ENCODE data around the gene TCEANC2. TPM values are rescaled to one million over a fixed set of nuclear protein-coding genes. Genes with fewer than 3 reads are reported as not detected.

The TCEANC2 gene
- polyA plus RNA-seq, 3 donors from 2014 or later, result 3.3 to 6.3 (median 3.9) TPM

DNA sequence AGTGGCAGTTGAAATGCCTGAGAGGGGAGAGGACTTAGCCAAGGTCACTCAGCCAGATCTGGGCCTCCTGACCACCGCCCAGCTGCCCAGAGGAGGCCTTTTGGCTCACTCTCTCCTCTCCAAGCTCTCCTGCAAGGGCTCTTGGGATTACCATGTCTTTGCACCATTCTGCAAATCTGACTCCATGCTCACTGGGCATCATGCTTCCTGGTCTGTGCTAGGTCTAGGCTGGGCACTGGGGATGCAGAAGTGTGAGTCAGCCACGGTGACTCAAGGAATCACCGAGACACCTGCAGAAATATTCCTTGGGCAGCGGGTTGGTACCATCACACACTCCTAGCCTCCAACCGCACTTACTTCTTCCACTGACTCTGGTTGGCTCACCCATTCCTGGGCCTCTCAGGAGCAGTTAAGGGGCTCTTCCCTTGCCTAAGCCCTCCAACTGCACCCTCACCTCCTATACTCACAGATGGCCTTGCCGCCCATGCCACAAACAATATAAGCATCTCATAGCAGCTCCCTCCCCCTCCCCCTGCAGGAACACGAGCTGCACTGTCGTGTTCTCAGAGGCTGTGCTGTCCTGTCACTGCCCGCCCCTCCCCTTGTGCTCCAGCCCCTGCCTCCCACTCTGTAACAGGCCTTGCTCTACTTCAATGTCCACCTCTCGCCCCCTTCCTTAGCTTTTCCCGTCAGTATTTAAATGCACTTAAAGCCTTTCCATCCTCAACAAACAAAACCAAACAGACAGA is 64.6 kb downstream of the TCEANC2 start:
- no peak overlapping the region for H3K4me3 Mint-ChIP-seq
- peak overlapping the region in 1 of 6 donors; percentile 47 for H3K27ac Mint-ChIP-seq
- H3K27me3 Mint-ChIP-seq (ENCODE audit: low read depth in 3 of 3), result peaks cover 0 to 6% (median 6%) of the 10 kb centered on the region in 3 donors
- no peaks in the 10 kb centered on the region for H3K9me3 Mint-ChIP-seq
- DNase-seq, result no peak
- H3K4me1 Mint-ChIP-seq, result peaks cover 0 to 8% of the 10 kb centered on the region in 2 donors
- H3K36me3 Mint-ChIP-seq, result no peaks in the 10 kb centered on the region

DNA sequence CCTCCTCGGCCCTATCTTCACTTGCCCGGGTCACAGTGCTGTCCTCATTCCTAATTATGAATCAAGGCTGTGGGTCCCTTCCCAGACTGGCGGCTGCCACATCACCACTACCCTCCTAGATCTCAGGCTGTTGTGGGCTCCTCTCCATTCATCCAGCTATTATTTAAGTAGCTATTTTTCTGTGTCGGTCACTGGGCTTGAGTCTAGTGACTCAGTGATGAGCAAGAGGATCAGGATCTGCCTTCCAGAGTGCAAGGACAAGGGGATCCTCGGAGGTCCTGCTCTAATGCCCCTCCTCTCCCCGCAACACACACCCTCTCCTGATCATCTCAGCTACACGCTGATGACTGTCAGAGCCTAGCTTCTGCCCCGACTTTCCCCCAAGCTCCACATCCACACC is 65.3 kb downstream of the TCEANC2 start:
- H3K4me3 Mint-ChIP-seq, result no peak overlapping the region
- H3K36me3 Mint-ChIP-seq, result no peaks in the 10 kb centered on the region

DNA sequence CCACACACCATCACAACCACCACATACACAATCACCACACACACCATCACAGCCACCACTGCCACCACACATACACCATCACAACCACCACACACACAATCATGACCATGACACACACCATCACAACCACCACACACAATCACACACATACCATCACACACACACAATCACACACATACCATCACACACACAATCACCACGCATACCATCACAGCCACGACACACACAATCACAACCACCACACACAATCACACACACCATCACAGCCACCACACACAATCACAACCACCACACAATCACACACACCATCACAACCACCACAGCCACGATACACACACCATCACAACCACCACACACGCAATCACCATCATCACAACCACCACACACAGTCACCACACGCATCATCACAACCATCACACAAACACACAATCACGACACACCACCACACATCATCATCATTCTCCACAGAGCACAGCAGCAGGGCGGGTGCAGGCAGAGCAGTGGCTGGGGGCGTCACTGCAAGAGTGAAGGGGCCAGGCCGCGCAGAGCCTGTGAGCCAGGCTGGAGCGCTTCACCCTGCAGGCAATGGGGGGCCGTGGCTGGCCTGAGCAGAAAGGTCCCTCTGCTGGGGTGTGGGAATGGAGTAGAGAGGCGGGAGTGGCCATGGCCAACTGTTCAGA is 66.8 kb downstream of the TCEANC2 start:
- Mint-ChIP-seq H3K4me1 (peaks cover 0 to 8% of the 10 kb centered on the region in 2 donors), H3K27ac (no peak overlapping the region), H3K9me3 (no peaks in the 10 kb centered on the region), H3K27me3 (ENCODE audit: low read depth in 3 of 3) (peaks cover 1 to 6% (median 6%) of the 10 kb centered on the region in 3 donors), H3K4me3 (no peak overlapping the region), H3K36me3 (no peaks in the 10 kb centered on the region)
- no peak for DNase-seq

More for the DNA sequence above, 65.3 kb downstream of the TCEANC2 start:
- DNase-seq, result no peak
- Mint-ChIP-seq H3K27ac (no peak overlapping the region), H3K4me1 (peaks cover 0 to 8% of the 10 kb centered on the region in 2 donors), H3K9me3 (no peaks in the 10 kb centered on the region), H3K27me3 (ENCODE audit: low read depth in 3 of 3) (peaks cover 0 to 6% (median 6%) of the 10 kb centered on the region in 3 donors)

DNA sequence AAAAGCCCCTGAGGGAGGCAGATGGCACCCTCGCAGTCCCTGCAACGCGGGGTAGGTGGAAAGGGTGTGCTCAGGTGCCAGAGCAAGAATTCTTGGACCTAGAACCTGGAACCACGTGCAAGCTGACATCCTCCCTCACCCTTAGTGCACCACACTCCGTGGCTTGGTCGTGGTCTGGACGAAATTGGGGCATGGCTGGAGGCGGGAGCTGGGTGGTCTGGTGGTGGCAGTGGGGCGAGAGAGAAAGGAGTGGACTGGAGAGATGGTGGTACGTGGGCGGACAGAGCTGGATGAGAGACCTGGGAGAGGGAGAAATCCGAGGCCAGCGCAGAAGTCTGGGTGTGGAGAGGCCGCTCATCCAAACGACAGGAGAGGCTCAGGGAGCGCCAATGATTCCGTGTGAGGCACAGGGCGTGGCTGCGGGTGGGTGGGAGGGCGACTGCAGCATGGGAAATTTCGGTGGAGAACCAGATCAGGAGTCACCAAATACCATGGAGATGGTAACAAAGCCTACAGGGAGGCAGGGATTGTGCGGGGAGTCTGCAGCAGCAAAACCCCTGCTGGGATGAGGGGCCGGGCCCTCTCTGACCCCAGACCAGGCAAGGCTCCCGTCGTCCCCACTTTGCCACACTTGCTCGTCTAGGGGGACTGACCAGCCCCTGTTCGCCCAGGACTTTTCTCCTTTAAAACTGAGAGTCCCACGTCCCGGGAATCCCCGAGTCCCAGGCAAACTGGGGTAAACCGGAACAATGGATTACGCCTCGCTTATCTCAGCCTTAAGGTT is 67.5 kb downstream of the TCEANC2 start:
- no peaks in the 10 kb centered on the region for H3K36me3 Mint-ChIP-seq
- H3K4me1 Mint-ChIP-seq, result peaks cover 0 to 8% of the 10 kb centered on the region in 2 donors
- no peaks in the 10 kb centered on the region for H3K9me3 Mint-ChIP-seq
- peaks cover 1 to 6% (median 6%) of the 10 kb centered on the region in 3 donors for H3K27me3 Mint-ChIP-seq (ENCODE audit: low read depth in 3 of 3)
- no peak for DNase-seq
- H3K27ac Mint-ChIP-seq, result no peak overlapping the region
- no peak overlapping the region for H3K4me3 Mint-ChIP-seq

DNA sequence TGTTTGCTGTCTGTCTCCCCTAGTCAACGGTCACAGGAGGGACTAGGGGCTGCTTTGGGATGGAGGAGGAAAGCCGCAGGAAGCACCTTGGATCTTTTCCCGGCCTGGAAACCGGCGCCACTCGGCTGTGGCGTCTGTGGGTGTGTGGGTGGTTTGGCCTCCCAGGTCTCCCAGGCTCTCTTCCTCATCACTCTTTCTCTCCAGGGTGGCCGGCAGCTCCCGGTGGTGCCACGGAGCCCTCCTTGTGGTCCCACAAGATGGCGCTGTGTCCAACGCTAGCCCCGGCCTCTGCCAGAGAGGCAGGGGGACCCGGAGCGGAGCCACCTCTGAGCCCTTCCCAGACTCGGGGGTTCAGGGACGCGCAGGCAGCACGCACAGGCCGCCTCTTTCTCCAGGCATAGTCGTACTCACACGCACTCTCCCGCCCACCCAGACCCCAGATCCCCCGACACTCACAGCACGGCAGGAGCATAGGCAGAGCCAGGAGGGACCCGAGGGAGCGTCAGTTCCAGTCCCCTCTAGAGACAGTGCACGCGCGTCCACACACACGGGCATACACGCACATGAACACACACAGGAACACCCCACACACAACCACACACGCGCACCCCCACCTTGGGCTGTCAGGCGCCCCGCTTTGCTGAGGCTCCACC is 68.2 kb downstream of the TCEANC2 start:
- H3K4me3 Mint-ChIP-seq, result peak overlapping the region in 2 of 5 donors; percentile 39 to 60
- no peaks in the 10 kb centered on the region for H3K9me3 Mint-ChIP-seq
- DNase-seq, result peak; percentile 39 to 52 (median 52)
- no peak overlapping the region for H3K27ac Mint-ChIP-seq
- peaks cover 0 to 8% of the 10 kb centered on the region in 2 donors for H3K4me1 Mint-ChIP-seq
- peaks cover 1 to 6% (median 6%) of the 10 kb centered on the region in 3 donors for H3K27me3 Mint-ChIP-seq (ENCODE audit: low read depth in 3 of 3)
- H3K36me3 Mint-ChIP-seq, result no peaks in the 10 kb centered on the region

DNA sequence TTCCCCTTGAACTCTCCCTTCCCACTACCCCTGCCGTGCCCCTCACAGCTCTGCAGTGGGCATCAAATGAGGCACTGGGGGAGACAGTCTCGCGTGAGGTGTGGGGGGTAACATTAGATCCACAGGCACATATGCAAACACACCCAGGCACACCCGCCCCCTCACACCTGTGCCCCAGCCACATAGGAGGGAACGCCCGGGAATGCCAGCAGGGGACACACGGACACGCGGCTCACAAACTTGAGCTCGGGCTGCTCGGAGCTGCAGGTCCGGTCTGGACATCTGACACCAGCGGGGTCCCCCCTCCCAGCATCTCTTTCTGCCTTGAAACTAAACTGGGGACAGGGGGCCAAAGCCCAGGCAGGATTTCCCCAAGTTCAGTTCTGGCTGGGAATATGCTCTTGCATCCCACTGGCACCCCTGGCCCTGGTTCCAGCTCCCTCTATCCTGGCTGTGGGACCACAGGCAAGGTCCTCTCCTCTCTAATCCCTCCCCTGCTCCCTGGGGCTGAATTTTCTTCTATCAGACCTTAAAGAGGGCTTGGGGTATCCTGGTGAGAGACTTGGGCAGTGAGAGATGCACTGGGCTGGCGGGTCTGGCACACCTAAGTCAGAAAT is 68.8 kb downstream of the TCEANC2 start:
- peaks cover 0 to 8% of the 10 kb centered on the region in 2 donors for H3K4me1 Mint-ChIP-seq
- H3K36me3 Mint-ChIP-seq, result no peaks in the 10 kb centered on the region
- H3K27ac Mint-ChIP-seq, result no peak overlapping the region
- H3K27me3 Mint-ChIP-seq (ENCODE audit: low read depth in 3 of 3), result peaks cover 1 to 6% (median 6%) of the 10 kb centered on the region in 3 donors
- H3K9me3 Mint-ChIP-seq, result no peaks in the 10 kb centered on the region
- no peak for DNase-seq
- H3K4me3 Mint-ChIP-seq, result no peak overlapping the region

DNA sequence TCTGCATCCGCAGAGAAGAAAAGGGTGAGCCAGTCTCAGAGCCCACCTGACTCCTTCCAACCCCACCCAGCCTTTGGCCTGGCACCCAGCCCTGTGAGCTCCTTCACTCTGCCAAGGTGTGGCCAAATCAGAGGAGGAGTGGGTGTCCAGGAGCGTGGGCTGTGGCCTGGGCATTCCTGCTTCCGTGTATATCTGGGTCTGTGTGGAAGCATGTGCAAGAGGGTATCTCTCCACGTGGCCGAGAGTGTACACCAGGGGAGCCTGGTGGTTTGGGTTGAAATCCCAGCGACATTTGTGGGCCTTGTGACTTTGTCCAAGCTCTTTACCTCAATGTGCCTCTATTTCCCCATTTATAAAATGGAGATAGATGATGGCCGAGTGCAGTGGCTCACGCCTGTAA is 69.6 kb downstream of the TCEANC2 start:
- Mint-ChIP-seq H3K4me3 (no peak overlapping the region), H3K36me3 (no peaks in the 10 kb centered on the region), H3K9me3 (no peaks in the 10 kb centered on the region), H3K27me3 (ENCODE audit: low read depth in 3 of 3) (peaks cover 1 to 8% (median 8%) of the 10 kb centered on the region in 3 donors), H3K27ac (no peak overlapping the region), H3K4me1 (peaks cover 0 to 8% of the 10 kb centered on the region in 2 donors)
- DNase-seq, result no peak

DNA sequence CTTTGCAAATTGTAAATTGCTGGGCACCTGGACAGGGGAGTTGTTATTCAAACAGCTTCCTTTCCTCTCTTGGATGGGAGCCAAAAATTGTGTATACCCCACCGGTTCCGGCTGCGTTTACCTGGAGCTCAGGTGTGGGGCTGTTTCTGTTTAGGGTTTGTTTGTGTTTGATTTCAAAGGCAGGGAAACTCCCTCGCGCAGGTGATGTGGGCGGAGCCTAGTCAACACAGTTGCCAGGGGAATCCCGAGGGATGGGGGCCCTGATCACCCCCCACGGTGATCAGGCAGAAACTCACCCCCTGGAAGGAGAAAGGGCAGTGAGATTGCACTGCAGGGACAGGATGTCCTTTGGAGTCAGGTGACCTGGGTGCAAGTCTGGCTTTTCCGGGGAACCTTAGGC is 71.1 kb downstream of the TCEANC2 start:
- no peak for DNase-seq
- no peaks in the 10 kb centered on the region for H3K36me3 Mint-ChIP-seq
- H3K4me1 Mint-ChIP-seq, result peaks cover 0 to 8% of the 10 kb centered on the region in 2 donors
- H3K4me3 Mint-ChIP-seq, result no peak overlapping the region
- H3K27ac Mint-ChIP-seq, result no peak overlapping the region
- H3K9me3 Mint-ChIP-seq, result no peaks in the 10 kb centered on the region
- H3K27me3 Mint-ChIP-seq (ENCODE audit: low read depth in 3 of 3), result peaks cover 3 to 8% (median 8%) of the 10 kb centered on the region in 3 donors

DNA sequence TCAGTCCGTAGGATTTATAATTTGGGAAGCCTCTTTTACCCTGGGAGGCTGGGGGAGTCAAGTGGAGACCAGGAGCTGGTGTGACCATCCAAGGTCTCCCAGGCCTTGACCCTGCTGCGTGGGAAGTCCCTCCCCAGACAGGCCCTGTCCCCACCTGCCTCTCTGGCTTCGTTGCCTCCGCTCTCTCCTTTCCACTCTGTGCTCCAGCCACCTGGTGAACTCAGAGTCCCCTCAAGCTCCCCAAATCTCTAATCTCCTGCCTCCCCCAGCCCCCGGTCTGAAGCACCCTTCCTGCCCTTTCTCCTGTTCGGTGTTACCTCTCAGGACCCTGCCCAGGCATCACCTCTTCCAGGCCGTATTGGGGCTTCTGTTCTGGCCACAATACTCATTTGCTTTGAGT is 71.5 kb downstream of the TCEANC2 start:
- Mint-ChIP-seq H3K4me3 (no peak overlapping the region), H3K27me3 (ENCODE audit: low read depth in 3 of 3) (peaks cover 3 to 8% (median 8%) of the 10 kb centered on the region in 3 donors), H3K36me3 (no peaks in the 10 kb centered on the region), H3K9me3 (no peaks in the 10 kb centered on the region), H3K4me1 (peaks cover 0 to 8% of the 10 kb centered on the region in 2 donors), H3K27ac (no peak overlapping the region)
- DNase-seq, result no peak

DNA sequence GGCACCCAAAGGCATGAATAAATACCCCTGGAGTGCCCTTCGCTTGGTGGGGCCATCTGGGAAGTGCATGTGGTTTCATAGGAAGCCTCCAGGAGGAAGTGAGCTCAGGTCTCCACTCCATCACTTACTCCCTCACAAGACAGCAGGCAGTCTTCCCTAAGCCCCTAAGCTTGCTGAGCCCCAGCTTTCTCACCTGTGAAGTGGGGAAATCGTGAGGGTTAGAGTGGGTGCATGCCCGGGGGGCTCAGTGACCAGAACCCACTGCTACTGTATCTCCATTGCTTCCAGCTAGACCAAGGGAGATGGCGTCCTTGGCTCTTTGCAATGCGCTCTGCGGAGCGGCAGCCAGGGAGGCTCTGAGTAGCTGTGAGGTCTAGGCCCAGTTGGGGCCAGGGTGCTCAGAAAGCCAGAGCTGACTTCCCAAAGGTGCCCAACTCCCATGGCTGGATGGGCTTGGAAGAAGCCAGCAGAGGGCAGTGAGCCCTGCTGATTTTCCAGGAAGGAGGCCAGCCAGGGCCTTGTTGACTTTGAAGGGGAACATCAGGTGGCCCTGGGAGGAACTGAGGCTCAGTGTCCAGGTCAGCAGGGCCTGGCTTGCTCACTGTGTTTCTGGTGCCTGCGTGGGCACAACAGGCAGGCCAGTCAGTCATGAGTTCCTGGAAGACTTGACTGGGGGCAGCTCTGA is 72.1 kb downstream of the TCEANC2 start:
- no peaks in the 10 kb centered on the region for H3K9me3 Mint-ChIP-seq
- peaks cover 3 to 8% (median 8%) of the 10 kb centered on the region in 3 donors for H3K27me3 Mint-ChIP-seq (ENCODE audit: low read depth in 3 of 3)
- peaks cover 0 to 8% of the 10 kb centered on the region in 2 donors for H3K4me1 Mint-ChIP-seq
- no peak for DNase-seq
- no peak overlapping the region for H3K4me3 Mint-ChIP-seq
- H3K36me3 Mint-ChIP-seq, result no peaks in the 10 kb centered on the region
- no peak overlapping the region for H3K27ac Mint-ChIP-seq

DNA sequence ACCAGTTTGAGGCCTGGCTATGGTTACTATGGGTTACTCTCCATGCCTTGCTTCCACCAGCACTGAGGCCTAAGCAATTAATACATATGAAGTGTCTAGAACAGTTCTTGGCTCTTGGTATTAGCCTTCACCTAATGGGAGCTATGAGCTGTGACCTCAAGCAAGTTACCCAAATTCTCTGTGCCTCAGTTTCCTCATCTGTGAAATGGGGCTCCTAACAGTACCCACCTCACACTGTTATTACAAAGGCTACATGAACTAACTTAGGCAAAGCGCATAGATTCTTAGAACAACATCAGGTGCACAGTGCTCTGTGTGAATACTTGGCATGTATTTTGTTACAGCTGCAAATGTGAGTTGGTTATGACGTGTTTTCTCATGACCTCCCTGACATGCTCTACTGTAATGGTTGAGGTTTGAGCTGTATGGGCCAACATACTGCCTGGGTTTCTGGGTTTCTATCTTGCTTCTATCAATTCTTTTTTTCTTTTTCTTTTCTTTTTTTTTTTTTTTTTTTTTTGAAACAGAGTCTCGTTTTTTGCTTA is 72.9 kb downstream of the TCEANC2 start:
- Mint-ChIP-seq H3K27me3 (ENCODE audit: low read depth in 3 of 3) (peaks cover 3 to 8% (median 6%) of the 10 kb centered on the region in 3 donors), H3K9me3 (no peaks in the 10 kb centered on the region), H3K4me1 (peaks cover 0 to 7% of the 10 kb centered on the region in 2 donors), H3K4me3 (no peak overlapping the region), H3K27ac (no peak overlapping the region), H3K36me3 (no peaks in the 10 kb centered on the region)
- no peak for DNase-seq

DNA sequence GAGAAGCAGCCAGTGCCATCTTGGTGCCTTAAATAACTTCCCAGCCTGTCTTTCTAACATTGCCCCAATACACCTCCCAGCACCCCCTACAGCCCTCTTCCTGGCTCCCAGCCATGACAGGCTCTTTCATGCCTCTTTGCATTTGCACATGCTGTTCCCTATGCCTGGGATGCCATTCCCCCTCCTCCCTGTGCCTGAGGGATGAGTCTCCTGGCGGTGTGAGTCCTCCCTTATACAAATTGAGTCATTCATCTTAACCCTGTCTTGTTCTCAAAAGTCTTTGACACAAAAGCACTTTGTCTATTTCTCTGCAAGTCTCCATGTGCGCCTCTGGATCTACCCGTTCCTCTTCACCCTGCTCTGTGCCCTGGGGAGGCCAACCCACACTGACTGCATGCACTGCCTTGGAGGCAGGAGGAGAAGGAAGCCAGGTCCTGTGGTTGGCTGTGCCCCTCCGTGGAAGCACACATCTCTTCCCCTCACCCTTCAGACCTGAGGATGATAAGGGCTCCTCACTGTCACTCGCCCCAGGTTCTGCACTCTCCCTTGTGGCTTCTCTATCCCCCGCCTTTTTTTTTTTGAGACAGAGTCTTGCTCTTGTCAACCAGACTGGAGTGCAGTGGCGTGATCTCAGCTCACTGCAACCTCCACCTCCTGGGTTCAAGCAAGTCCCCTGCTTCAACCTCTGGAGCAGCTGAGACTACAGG is 74.3 kb downstream of the TCEANC2 start:
- Mint-ChIP-seq H3K4me1 (no peaks in the 10 kb centered on the region), H3K27ac (no peak overlapping the region), H3K4me3 (no peak overlapping the region), H3K27me3 (ENCODE audit: low read depth in 3 of 3) (peaks cover 2 to 3% (median 3%) of the 10 kb centered on the region in 3 donors), H3K9me3 (no peaks in the 10 kb centered on the region), H3K36me3 (no peaks in the 10 kb centered on the region)
- no peak for DNase-seq

Measured in immature natural killer cell (primary cell).